Kidney epithelial cell (primary cell): ENCODE data around the gene SULT2A1. TPM values are rescaled to one million over a fixed set of nuclear protein-coding genes. Genes with fewer than 3 reads are reported as not detected.

ENCODE experiments used
- DNase-seq: peaks from one replicate; pipeline ENCODE4 v3.0.0-alpha.2; 2010; ENCODE audit warnings: low read depth
- H3K27me3 ChIP-seq: 2 replicates; pipeline ENCODE4 v1.6.0; 2011; ENCODE audit warnings: low read length; ENCODE audit not compliant: control insufficient read depth, insufficient read depth
- H3K36me3 ChIP-seq: 2 replicates; pipeline ENCODE4 v1.5.1; 2011; ENCODE audit warnings: low read length; ENCODE audit not compliant: control insufficient read depth, insufficient read depth
- H3K4me3 ChIP-seq: 2 replicates; pipeline ENCODE4 v1.5.1; 2011; ENCODE audit warnings: low read depth, mild to moderate bottlenecking, control low read depth, low read length
- CTCF ChIP-seq: IDR thresholded peaks from 2 replicates; pipeline ENCODE4 v1.5.1; 2011; ENCODE audit warnings: mild to moderate bottlenecking, moderate library complexity, low read length, control low read depth, inconsistent platforms; ENCODE audit not compliant: insufficient read depth, poor library complexity, severe bottlenecking
- total RNA-seq: library from RNA; depleted of rRNA; stranded (reverse); fragments of >200 nt; gene quantifications from 2 replicates; pipeline ENCODE4 v1.2.3, GENCODE V29; 2015

SULT2A1 gene
- total RNA-seq, 1 donor from 2014 or later, result not detected

- Histone ChIP-seq H3K36me3 (no peaks in the 10 kb centered on the region), H3K4me3 (no peak overlapping the region), H3K27me3 (no peaks in the 10 kb centered on the region)
- DNase-seq, result no peak
- no peak for TF ChIP-seq CTCF
Observed at GRCh38 chr19:47897861-47898260, 11.7 kb upstream of the SULT2A1 start.

GRCh38 chr19:47896773-47897172 is 10.7 kb upstream of the SULT2A1 start:
- no peak overlapping the region for H3K4me3 ChIP-seq
- no peak for DNase-seq
- TF ChIP-seq CTCF, result no peak
- no peaks in the 10 kb centered on the region for H3K36me3 ChIP-seq
- H3K27me3 ChIP-seq, result no peaks in the 10 kb centered on the region

GRCh38 chr19:47896019-47896418 is 9.9 kb upstream of the SULT2A1 start:
- Histone ChIP-seq H3K36me3 (no peaks in the 10 kb centered on the region), H3K27me3 (no peaks in the 10 kb centered on the region), H3K4me3 (no peak overlapping the region)
- DNase-seq, result no peak
- no peak for TF ChIP-seq CTCF

GRCh38 chr19:47895165-47895782 is 9.2 kb upstream of the SULT2A1 start:
- TF ChIP-seq CTCF, result no peak
- no peaks in the 10 kb centered on the region for H3K27me3 ChIP-seq
- no peak overlapping the region for H3K4me3 ChIP-seq
- no peaks in the 10 kb centered on the region for H3K36me3 ChIP-seq
- DNase-seq, result no peak

- no peaks in the 10 kb centered on the region for H3K36me3 ChIP-seq
- no peak for DNase-seq
- no peak for TF ChIP-seq CTCF
Observed at GRCh38 chr19:47891923-47892666, 6.0 kb upstream of the SULT2A1 start.

GRCh38 chr19:47891622-47891922 is 5.5 kb upstream of the SULT2A1 start:
- no peaks in the 10 kb centered on the region for H3K27me3 ChIP-seq
- H3K4me3 ChIP-seq, result no peak overlapping the region
- DNase-seq, result no peak
- no peaks in the 10 kb centered on the region for H3K36me3 ChIP-seq
- TF ChIP-seq CTCF, result no peak

More at GRCh38 chr19:47891923-47892666, 6.0 kb upstream of the SULT2A1 start:
- H3K4me3 ChIP-seq, result no peak overlapping the region
- H3K27me3 ChIP-seq, result no peaks in the 10 kb centered on the region
